Hematopoietic multipotent progenitor cell (in vitro differentiated cells): ENCODE data around the gene AGBL3. TPM values are rescaled to one million over a fixed set of nuclear protein-coding genes. Genes with fewer than 3 reads are reported as not detected.

Experiments
- DNase-seq, 3 donors: peaks; one replicate each; pipeline ENCODE4 v3.0.0-alpha.2; 2011 to 2015; ENCODE audit warnings: low read depth in 2 of 3, low spot score in 2 of 3
- total RNA-seq: library from RNA; depleted of rRNA; stranded (reverse); fragments of >200 nt; gene quantifications from one replicate; pipeline ENCODE4 v1.2.3, GENCODE V29; 2012

AGBL3 gene
- total RNA-seq: 0.81 TPM

- peak; percentile 78 to 95 (median 90) for DNase-seq
Observed at GRCh38 chr7:134986363-134987251, at the start of gene AGBL3. Gene AGBL3 (plus strand): TSS chr7:134986508. CDS start chr7:134987934, 1,426 bp downstream.

GRCh38 chr7:134936893-134937510 is 49.3 kb upstream of the AGBL3 start:
- no peak for DNase-seq

- no peak for DNase-seq
Observed at GRCh38 chr7:134938141-134938540, 48.2 kb upstream of the AGBL3 start.

GRCh38 chr7:134939136-134939535 is 47.2 kb upstream of the AGBL3 start:
- DNase-seq: no peak

GRCh38 chr7:134940729-134941128 is 45.6 kb upstream of the AGBL3 start:
- no peak for DNase-seq

GRCh38 chr7:134941185-134941900 is 45.0 kb upstream of the AGBL3 start:
- DNase-seq: no peak

GRCh38 chr7:134941952-134942351 is 44.4 kb upstream of the AGBL3 start:
- DNase-seq: no peak

GRCh38 chr7:134942690-134943466 is 43.4 kb upstream of the AGBL3 start:
- no peak for DNase-seq

GRCh38 chr7:134943785-134944400 is 42.4 kb upstream of the AGBL3 start:
- DNase-seq: peak in 1 of 3 donors; percentile 29

- DNase-seq: no peak
Observed at GRCh38 chr7:134945691-134946090, 40.6 kb upstream of the AGBL3 start.

- DNase-seq: no peak
Observed at GRCh38 chr7:134946260-134946659, 40.0 kb upstream of the AGBL3 start.

- DNase-seq: no peak
Observed at GRCh38 chr7:134947329-134947728, 39.0 kb upstream of the AGBL3 start.

- no peak for DNase-seq
Observed at GRCh38 chr7:134947831-134948230, 38.5 kb upstream of the AGBL3 start.

GRCh38 chr7:134948246-134948645 is 38.1 kb upstream of the AGBL3 start:
- DNase-seq: no peak

GRCh38 chr7:134948736-134949135 is 37.6 kb upstream of the AGBL3 start:
- no peak for DNase-seq

GRCh38 chr7:134949171-134949570 is 37.1 kb upstream of the AGBL3 start:
- DNase-seq: no peak

GRCh38 chr7:134954197-134955082 is 31.9 kb upstream of the AGBL3 start:
- peak in 2 of 3 donors; percentile 13 to 63 for DNase-seq

GRCh38 chr7:134957005-134957404 is 29.3 kb upstream of the AGBL3 start:
- DNase-seq: no peak

GRCh38 chr7:134959810-134960209 is 26.5 kb upstream of the AGBL3 start:
- DNase-seq: no peak
